ENCODE data around the gene CDH4.

DNA sequence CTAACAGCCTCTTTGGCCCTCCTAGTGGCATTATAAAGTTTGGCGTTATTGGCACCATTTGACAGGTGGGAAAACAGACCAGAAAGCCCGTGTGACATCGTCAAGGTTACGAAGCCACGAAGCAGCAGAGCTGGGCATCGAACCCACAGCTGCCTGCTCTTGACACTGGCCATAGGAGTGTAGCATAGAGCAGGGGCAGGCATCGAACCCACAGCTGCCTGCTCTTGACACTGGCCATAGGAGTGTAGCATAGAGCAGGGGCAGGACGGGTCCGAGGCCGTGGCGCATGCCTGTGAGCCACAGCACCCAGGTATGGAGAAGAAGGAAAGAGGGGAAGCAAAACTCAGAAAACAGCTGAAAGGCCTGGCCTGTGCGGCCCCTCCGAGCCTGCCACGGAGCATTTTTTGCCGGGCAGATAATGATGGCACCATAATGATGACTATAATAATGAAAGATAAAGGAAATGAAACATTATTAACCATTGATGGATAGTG lies 33.1 kb downstream of the CDH4 start:
- TF ChIP-seq POLR2A (IDR thresholded peaks at IDR 0.05; ENCODE audit: control extremely low read depth in 1 of 2, low read depth in 2 of 2, low read length in 2 of 2), result no peak
- no peak for TF ChIP-seq BRCA1 (IDR thresholded peaks at IDR 0.05; ENCODE audit: low read depth, low read length)
- no peak for TF ChIP-seq ATF2 (IDR thresholded peaks at IDR 0.05; ENCODE audit: low read length)
- TF ChIP-seq, protein P1, sequence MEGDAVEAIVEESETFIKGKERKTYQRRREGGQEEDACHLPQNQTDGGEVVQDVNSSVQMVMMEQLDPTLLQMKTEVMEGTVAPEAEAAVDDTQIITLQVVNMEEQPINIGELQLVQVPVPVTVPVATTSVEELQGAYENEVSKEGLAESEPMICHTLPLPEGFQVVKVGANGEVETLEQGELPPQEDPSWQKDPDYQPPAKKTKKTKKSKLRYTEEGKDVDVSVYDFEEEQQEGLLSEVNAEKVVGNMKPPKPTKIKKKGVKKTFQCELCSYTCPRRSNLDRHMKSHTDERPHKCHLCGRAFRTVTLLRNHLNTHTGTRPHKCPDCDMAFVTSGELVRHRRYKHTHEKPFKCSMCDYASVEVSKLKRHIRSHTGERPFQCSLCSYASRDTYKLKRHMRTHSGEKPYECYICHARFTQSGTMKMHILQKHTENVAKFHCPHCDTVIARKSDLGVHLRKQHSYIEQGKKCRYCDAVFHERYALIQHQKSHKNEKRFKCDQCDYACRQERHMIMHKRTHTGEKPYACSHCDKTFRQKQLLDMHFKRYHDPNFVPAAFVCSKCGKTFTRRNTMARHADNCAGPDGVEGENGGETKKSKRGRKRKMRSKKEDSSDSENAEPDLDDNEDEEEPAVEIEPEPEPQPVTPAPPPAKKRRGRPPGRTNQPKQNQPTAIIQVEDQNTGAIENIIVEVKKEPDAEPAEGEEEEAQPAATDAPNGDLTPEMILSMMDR (IDR thresholded peaks at IDR 0.05; ENCODE audit: control extremely low read depth in 1 of 3, insufficient read depth in 1 of 3, low read depth in 1 of 3, low read length in 3 of 3), result no peak
- no peak for TF ChIP-seq TAF1 (IDR thresholded peaks at IDR 0.05; ENCODE audit: low read depth, low read length)
- no peak for TF ChIP-seq GABPA (IDR thresholded peaks at IDR 0.05; ENCODE audit: borderline replicate concordance, insufficient read depth, low read length)
- no peak for TF ChIP-seq RFX5 (IDR thresholded peaks at IDR 0.05; ENCODE audit: borderline replicate concordance, low read depth, low read length)
- TF ChIP-seq SRF (IDR thresholded peaks at IDR 0.05; ENCODE audit: low read depth, low read length), result no peak

Measured in H1 (cell line).